Trophoblast cell (in vitro differentiated cells and primary cell): ENCODE data around the gene TTC13.

ENCODE experiments used
- DNase-seq, 2 donors: peaks; one replicate each; pipeline ENCODE4 v3.0.0-alpha.2; 2016
- H2AFZ ChIP-seq: 2 replicates; pipeline ENCODE4 v1.6.1; 2013; ENCODE audit warnings: low read length, moderate library complexity, mild to moderate bottlenecking; ENCODE audit not compliant: insufficient read depth, poor library complexity
- H2AK5ac ChIP-seq: 2 replicates; pipeline ENCODE4 v1.6.1; 2013; ENCODE audit warnings: mild to moderate bottlenecking, low read length
- H2BK120ac ChIP-seq: 2 replicates; pipeline ENCODE4 v1.6.1; 2013; ENCODE audit warnings: low read length, mild to moderate bottlenecking, moderate library complexity; ENCODE audit not compliant: insufficient read depth, poor library complexity
- H2BK12ac ChIP-seq: 2 replicates; pipeline ENCODE4 v1.6.1; 2013; ENCODE audit warnings: mild to moderate bottlenecking, low read length, moderate library complexity
- H2BK5ac ChIP-seq: 2 replicates; pipeline ENCODE4 v1.6.1; 2013; ENCODE audit warnings: low read length, low read depth, moderate library complexity, mild to moderate bottlenecking; ENCODE audit not compliant: poor library complexity
- H3K14ac ChIP-seq: 2 replicates; pipeline ENCODE4 v1.6.1; 2013; ENCODE audit warnings: mild to moderate bottlenecking, low read length
- H3K18ac ChIP-seq: 2 replicates; pipeline ENCODE4 v1.6.1; 2013; ENCODE audit warnings: mild to moderate bottlenecking, low read length
- H3K23ac ChIP-seq: 2 replicates; pipeline ENCODE4 v1.6.1; 2013; ENCODE audit warnings: low read length
- H3K27ac ChIP-seq: 2 replicates; pipeline ENCODE4 v1.5.1; 2013; ENCODE audit warnings: low read depth, mild to moderate bottlenecking, inconsistent platforms, low read length, moderate library complexity
- H3K27me3 ChIP-seq: 2 replicates; pipeline ENCODE4 v1.6.1; 2013; ENCODE audit warnings: inconsistent platforms, mild to moderate bottlenecking, low read length, moderate library complexity; ENCODE audit not compliant: insufficient read depth
- H3K36me3 ChIP-seq, 2 experiments: 1 replicate in 1 of 2; 2 replicates in 1 of 2; pipeline ENCODE4 v1.6.1; 2013; ENCODE audit warnings: low read length in 2 of 2, mild to moderate bottlenecking in 2 of 2, moderate library complexity in 1 of 2; ENCODE audit not compliant: insufficient read depth in 2 of 2, control insufficient read depth in 1 of 2
- H3K4ac ChIP-seq: 2 replicates; pipeline ENCODE4 v1.6.1; 2013; ENCODE audit warnings: low read depth, mild to moderate bottlenecking, low read length, moderate library complexity
- H3K4me1 ChIP-seq, 2 experiments: 1 replicate in 1 of 2; 2 replicates in 1 of 2; pipeline ENCODE4 v1.6.1; 2013; ENCODE audit warnings: low read length in 2 of 2, mild to moderate bottlenecking in 2 of 2, moderate library complexity in 1 of 2; ENCODE audit not compliant: insufficient read depth in 2 of 2, control insufficient read depth in 1 of 2
- H3K4me2 ChIP-seq: 2 replicates; pipeline ENCODE4 v1.6.1; 2013; ENCODE audit warnings: inconsistent platforms, mild to moderate bottlenecking, low read length, moderate library complexity
- H3K4me3 ChIP-seq: 2 replicates; pipeline ENCODE4 v1.5.1; 2013; ENCODE audit warnings: mild to moderate bottlenecking, low read depth, low read length, inconsistent platforms
- H3K79me1 ChIP-seq: one replicate; pipeline ENCODE4 v1.6.1; 2013; ENCODE audit warnings: low read length
- H3K79me2 ChIP-seq: 2 replicates; pipeline ENCODE4 v1.6.1; 2013; ENCODE audit warnings: low read length, mild to moderate bottlenecking; ENCODE audit not compliant: control insufficient read depth, insufficient read depth, poor library complexity
- H3K9ac ChIP-seq: 2 replicates; pipeline ENCODE4 v1.6.1; 2013; ENCODE audit warnings: mild to moderate bottlenecking, low read length
- H3K9me3 ChIP-seq: 2 replicates; pipeline ENCODE4 v1.6.1; 2013; ENCODE audit warnings: low read depth, mild to moderate bottlenecking, control low read depth, inconsistent platforms, low read length; ENCODE audit not compliant: insufficient read depth
- H4K12ac ChIP-seq: 2 replicates; pipeline ENCODE4 v1.6.1; 2013; ENCODE audit warnings: low read depth, mild to moderate bottlenecking, low read length, moderate library complexity
- H4K8ac ChIP-seq: 2 replicates; pipeline ENCODE4 v1.6.1; 2013; ENCODE audit warnings: low read depth, mild to moderate bottlenecking, low read length, moderate library complexity
- H4K91ac ChIP-seq: one replicate; pipeline ENCODE4 v1.6.1; 2013; ENCODE audit warnings: low read depth, mild to moderate bottlenecking, low read length, moderate library complexity
- WGBS: extraction: QIAGEN DNeasy Blood & Tissue Kit; methylation state at CpG from one replicate; pipeline ENCODE4 v1.1.7; 2013; ENCODE audit warnings: missing lambda C conversion rate; ENCODE audit not compliant: insufficient read length, insufficient coverage; ENCODE audit errors: extremely low coverage; 5-methylcytosine and 5-hydroxymethylcytosine counted together

Gene TTC13

GRCh38 chr1:230907472-230908205, 71.0 kb downstream of the TTC13 start:
- Histone ChIP-seq H3K4ac (no peak overlapping the region), H3K27me3 (no peaks in the 10 kb centered on the region), H2AFZ (no peak overlapping the region), H3K4me1 (peaks cover 9% of the 10 kb centered on the region in 2 experiments), H3K79me2 (no peaks in the 10 kb centered on the region), H4K91ac (peak overlapping the region; percentile 31), H4K8ac (no peak overlapping the region), H3K14ac (no peak overlapping the region), H3K27ac (no peak overlapping the region), H4K12ac (no peak overlapping the region), H3K23ac (no peak overlapping the region), H2BK120ac (no peak overlapping the region), H2AK5ac (no peak overlapping the region), H2BK5ac (no peak overlapping the region), H3K18ac (no peak overlapping the region), H3K4me2 (no peak overlapping the region), H3K9me3 (no peaks in the 10 kb centered on the region), H3K36me3 (peaks cover 0 to 3% of the 10 kb centered on the region in 2 experiments), H3K9ac (no peak overlapping the region), H3K4me3 (no peak overlapping the region), H3K79me1 (peaks cover 7% of the 10 kb centered on the region), H2BK12ac (no peak overlapping the region)
- no peak for DNase-seq
- WGBS = no CpG with 5 or more reads among the region's 4 CpGs

GRCh38 chr1:230906226-230906625, 72.4 kb downstream of the TTC13 start:
- Histone ChIP-seq H4K12ac (no peak overlapping the region), H3K14ac (no peak overlapping the region), H4K8ac (no peak overlapping the region), H2BK5ac (no peak overlapping the region), H3K36me3 (peaks cover 0 to 3% of the 10 kb centered on the region in 2 experiments), H3K4me2 (no peak overlapping the region), H3K23ac (no peak overlapping the region), H3K4me3 (no peak overlapping the region), H2AK5ac (no peak overlapping the region), H3K79me1 (peaks cover 7% of the 10 kb centered on the region), H3K79me2 (no peaks in the 10 kb centered on the region), H3K27me3 (no peaks in the 10 kb centered on the region), H2AFZ (no peak overlapping the region), H3K9me3 (no peaks in the 10 kb centered on the region), H3K9ac (no peak overlapping the region), H2BK12ac (no peak overlapping the region), H3K4ac (no peak overlapping the region), H4K91ac (no peak overlapping the region), H3K27ac (no peak overlapping the region), H2BK120ac (no peak overlapping the region), H3K18ac (no peak overlapping the region), H3K4me1 (peaks cover 9% of the 10 kb centered on the region in 2 experiments)
- DNase-seq = no peak
- WGBS = no CpG with 5 or more reads among the region's 2 CpGs

- H3K36me3 ChIP-seq = peaks cover 0 to 3% of the 10 kb centered on the region in 2 experiments
- no peak for DNase-seq
- no peak overlapping the region for H3K9ac ChIP-seq
- no peak overlapping the region for H2BK5ac ChIP-seq
- peak overlapping the region; percentile 54 for H2BK12ac ChIP-seq
- no peak overlapping the region for H3K14ac ChIP-seq
- H3K79me1 ChIP-seq = peaks cover 7% of the 10 kb centered on the region
- H2AK5ac ChIP-seq = no peak overlapping the region
- no peak overlapping the region for H3K4ac ChIP-seq
- H3K4me2 ChIP-seq = no peak overlapping the region
- H3K4me1 ChIP-seq = peaks cover 9% of the 10 kb centered on the region in 2 experiments
- no peak overlapping the region for H3K23ac ChIP-seq
- no peaks in the 10 kb centered on the region for H3K9me3 ChIP-seq
- peak overlapping the region; percentile 62 for H4K8ac ChIP-seq
- no peaks in the 10 kb centered on the region for H3K27me3 ChIP-seq
- H2AFZ ChIP-seq = no peak overlapping the region
- H3K79me2 ChIP-seq = no peaks in the 10 kb centered on the region
- peak overlapping the region; percentile 51 for H4K91ac ChIP-seq
- H4K12ac ChIP-seq = no peak overlapping the region
- no CpG with 5 or more reads among the region's 5 CpGs for WGBS
- H3K18ac ChIP-seq = no peak overlapping the region
- no peak overlapping the region for H3K4me3 ChIP-seq
- peak overlapping the region; percentile 68 for H2BK120ac ChIP-seq
- no peak overlapping the region for H3K27ac ChIP-seq
These were observed 72.9 kb downstream of the TTC13 start for GRCh38 chr1:230905733-230906132.

GRCh38 chr1:230902349-230902923, 76.2 kb downstream of the TTC13 start:
- Histone ChIP-seq H3K18ac (no peak overlapping the region), H3K27me3 (no peaks in the 10 kb centered on the region), H4K8ac (no peak overlapping the region), H2AFZ (no peak overlapping the region), H2BK5ac (no peak overlapping the region), H2BK12ac (peak overlapping the region; percentile 10), H3K23ac (no peak overlapping the region), H3K4ac (no peak overlapping the region), H3K79me2 (no peaks in the 10 kb centered on the region), H3K27ac (no peak overlapping the region), H3K9ac (no peak overlapping the region), H2BK120ac (no peak overlapping the region), H4K91ac (no peak overlapping the region), H3K4me3 (no peak overlapping the region), H3K14ac (no peak overlapping the region), H3K36me3 (no peaks in the 10 kb centered on the region), H2AK5ac (no peak overlapping the region), H3K9me3 (no peaks in the 10 kb centered on the region), H3K79me1 (peaks cover 7% of the 10 kb centered on the region), H3K4me1 (peaks cover 9% of the 10 kb centered on the region in 2 experiments), H3K4me2 (no peak overlapping the region), H4K12ac (no peak overlapping the region)
- no peak for DNase-seq
- WGBS = no CpG with 5 or more reads among the region's 22 CpGs
